Uterus (tissue), 4 donors: ENCODE measurements around the gene KRTAP10-5. TPM values are rescaled to one million over a fixed set of nuclear protein-coding genes. Genes with fewer than 3 reads are reported as not detected.
A peak's percentile ranks its signal among the peaks of the same experiment; 100 is the strongest.

Experiments used
- DNase-seq, 2 donors: peaks; one replicate each; pipeline ENCODE4 v3.0.0-alpha.2; 2019 to 2020
- H3K27ac ChIP-seq, 2 donors: fragments of 200-600 bp; sonication (generic); 1 replicate in 1 of 2; 2 replicates in 1 of 2; pipeline ENCODE4 v1.5.1; 2016 to 2018
- H3K27me3 ChIP-seq, 2 donors: fragments of 200-600 bp; sonication (generic); one replicate each; pipeline ENCODE4 v1.5.1; 2018 to 2019; ENCODE audit warnings: control low read depth in 1 of 2
- H3K36me3 ChIP-seq, 2 donors: fragments of 200-600 bp; sonication (generic); one replicate each; pipeline ENCODE4 v1.5.1; 2019; ENCODE audit warnings: control low read depth in 1 of 2
- H3K4me1 ChIP-seq, 2 donors: fragments of 200-600 bp; sonication (generic); one replicate each; pipeline ENCODE4 v1.5.1; 2018 to 2019; ENCODE audit warnings: control low read depth in 1 of 2
- H3K4me3 ChIP-seq, 2 donors: fragments of 200-600 bp; sonication (generic); 1 replicate in 1 of 2; 2 replicates in 1 of 2; pipeline ENCODE4 v1.5.1; 2018 to 2019; ENCODE audit warnings: mild to moderate bottlenecking in 1 of 2
- H3K9me3 ChIP-seq, 2 donors: fragments of 200-600 bp; sonication (generic); one replicate each; pipeline ENCODE4 v1.5.1; 2019; ENCODE audit warnings: control low read depth in 1 of 2
- POLR2A ChIP-seq, 2 donors: fragments of 450-650 bp; IDR thresholded peaks; one replicate each; pipeline ENCODE4 v1.6.1; 2016; ENCODE audit warnings: antibody characterized with exemption in 2 of 2, mild to moderate bottlenecking in 1 of 2, moderate library complexity in 1 of 2
- intact Hi-C: fragments of 100-400 bp; cut with DNase I; formaldehyde crosslinking; loops from one replicate; pipeline ENCODE4 v1.15.1; 2023; ENCODE audit warnings: low total_unique reads
- total RNA-seq, 4 donors: library from RNA; depleted of rRNA in 3 of 4; stranded (reverse); fragments of >200 nt in 3 of 4; gene quantifications; one replicate each; pipeline versions ENCODE4 v1.1.0 to v1.2.4, GENCODE V29; 2014 to 2023
- TF ChIP-seq, protein P1 (sequence below), 4 experiments: fragments of 200-600 bp in 2 of 4; fragments of 450-650 bp in 2 of 4; sonication (generic) in 2 of 4; IDR thresholded peaks; one replicate each; pipeline ENCODE4 v1.5.1; 2016 to 2019; ENCODE audit warnings: antibody characterized with exemption in 4 of 4, mild to moderate bottlenecking in 2 of 4, moderate library complexity in 1 of 4
- donor health status: DM: yes; HTN: yes; CAD: no.

KRTAP10-5 gene
- total RNA-seq, 4 donors from 2014 or later, result not detected

DNA sequence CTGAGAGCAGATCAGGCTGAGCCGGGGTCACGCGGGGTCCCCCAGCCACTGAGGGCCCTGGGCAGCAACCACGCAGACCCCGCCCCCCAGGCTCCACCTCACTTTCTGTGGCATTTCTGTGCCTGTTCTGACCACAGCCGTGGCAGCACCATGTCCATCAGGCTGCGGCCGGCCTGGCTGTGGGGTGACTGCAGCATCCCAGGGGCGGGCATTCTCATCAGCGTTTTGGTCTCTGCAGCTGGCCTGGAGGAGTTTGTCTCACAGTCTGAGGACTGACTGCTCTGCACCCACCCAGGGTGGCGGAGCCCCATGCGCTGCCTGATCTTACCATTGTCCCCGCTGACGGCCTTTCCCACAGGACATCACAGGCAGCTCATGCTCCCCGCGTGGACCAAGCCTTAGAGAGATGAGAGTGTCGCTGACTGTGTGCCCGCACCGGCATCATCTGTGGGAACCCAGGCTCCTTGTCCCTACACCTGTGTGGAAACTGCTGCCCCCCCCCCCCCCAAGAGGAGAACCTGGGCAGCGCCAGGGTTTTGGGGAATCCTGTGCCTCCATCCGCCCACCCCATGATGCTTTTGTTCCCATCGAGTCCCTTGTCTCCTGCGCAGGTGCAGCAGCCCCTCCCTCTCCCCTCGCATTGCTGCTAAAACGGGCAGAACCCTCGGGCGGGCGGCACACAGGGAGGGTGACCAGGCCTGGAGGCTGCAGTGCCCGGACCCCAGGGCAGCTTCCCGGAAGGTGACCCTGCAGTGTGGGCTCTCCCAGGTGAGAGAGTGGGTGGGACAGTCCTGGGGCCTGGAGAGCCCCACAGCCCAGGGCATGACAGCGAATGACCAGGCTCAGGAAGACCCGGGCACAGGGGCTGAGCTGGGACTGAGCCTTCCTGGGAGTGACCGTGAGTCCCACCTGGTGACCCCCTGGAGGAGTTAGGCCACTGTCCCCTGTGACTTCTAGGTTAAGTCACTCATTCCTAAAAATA lies 42.2 kb downstream of the KRTAP10-5 start:
- intact Hi-C loops, result no loop called here
- TF ChIP-seq, protein P1, sequence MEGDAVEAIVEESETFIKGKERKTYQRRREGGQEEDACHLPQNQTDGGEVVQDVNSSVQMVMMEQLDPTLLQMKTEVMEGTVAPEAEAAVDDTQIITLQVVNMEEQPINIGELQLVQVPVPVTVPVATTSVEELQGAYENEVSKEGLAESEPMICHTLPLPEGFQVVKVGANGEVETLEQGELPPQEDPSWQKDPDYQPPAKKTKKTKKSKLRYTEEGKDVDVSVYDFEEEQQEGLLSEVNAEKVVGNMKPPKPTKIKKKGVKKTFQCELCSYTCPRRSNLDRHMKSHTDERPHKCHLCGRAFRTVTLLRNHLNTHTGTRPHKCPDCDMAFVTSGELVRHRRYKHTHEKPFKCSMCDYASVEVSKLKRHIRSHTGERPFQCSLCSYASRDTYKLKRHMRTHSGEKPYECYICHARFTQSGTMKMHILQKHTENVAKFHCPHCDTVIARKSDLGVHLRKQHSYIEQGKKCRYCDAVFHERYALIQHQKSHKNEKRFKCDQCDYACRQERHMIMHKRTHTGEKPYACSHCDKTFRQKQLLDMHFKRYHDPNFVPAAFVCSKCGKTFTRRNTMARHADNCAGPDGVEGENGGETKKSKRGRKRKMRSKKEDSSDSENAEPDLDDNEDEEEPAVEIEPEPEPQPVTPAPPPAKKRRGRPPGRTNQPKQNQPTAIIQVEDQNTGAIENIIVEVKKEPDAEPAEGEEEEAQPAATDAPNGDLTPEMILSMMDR (IDR thresholded peaks at IDR 0.05), result no peak
- TF ChIP-seq POLR2A (IDR thresholded peaks at IDR 0.05), result no peak
- Histone ChIP-seq H3K4me1 (no peaks in the 10 kb centered on the region), H3K27ac (no peak overlapping the region), H3K36me3 (no peaks in the 10 kb centered on the region), H3K4me3 (no peak overlapping the region), H3K27me3 (no peaks in the 10 kb centered on the region), H3K9me3 (no peaks in the 10 kb centered on the region)
- peak in 1 of 2 donors; percentile 7 for DNase-seq

DNA sequence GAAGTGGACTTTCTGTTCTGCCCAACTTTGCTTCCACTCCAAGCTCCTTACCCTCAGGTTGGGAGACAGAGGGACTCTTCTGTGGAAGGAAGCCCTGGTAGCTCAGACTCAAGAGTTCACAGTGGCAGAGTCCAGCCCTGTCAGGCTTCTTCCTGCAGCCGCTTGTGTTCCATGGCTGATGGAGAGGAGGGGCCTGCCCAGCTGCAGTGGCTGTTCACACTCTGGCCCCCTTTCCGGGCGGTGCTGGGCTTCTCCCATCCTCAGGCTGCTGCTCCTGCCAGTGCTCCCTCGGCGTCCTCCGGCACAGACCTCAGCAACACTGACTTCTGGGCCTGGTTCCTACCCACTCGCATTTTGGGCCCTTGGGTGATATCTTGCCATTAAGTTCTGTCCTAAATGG lies 44.4 kb downstream of the KRTAP10-5 start:
- TF ChIP-seq, protein P1 (IDR thresholded peaks at IDR 0.05), result no peak
- TF ChIP-seq POLR2A (IDR thresholded peaks at IDR 0.05), result no peak

DNA sequence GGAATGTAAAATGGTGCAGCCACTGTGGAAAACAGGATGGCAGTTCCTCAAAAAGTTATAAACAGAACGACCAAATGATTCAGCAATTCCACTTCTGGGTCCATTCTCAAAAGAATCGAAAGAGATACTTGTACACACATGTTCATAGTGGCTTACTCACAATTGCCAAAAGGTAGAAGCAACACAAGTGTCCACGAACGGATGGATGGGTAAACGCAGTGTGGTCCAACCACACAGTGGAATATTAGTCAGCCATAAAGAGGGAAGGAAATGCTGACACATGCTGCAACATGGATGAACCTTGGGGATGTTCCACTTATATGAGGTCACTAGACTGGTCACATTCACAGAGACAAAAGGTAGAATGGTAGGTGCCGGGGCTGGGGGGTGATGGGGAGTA lies 45.7 kb downstream of the KRTAP10-5 start:
- TF ChIP-seq, protein P1 (IDR thresholded peaks at IDR 0.05), result no peak
- no peak for TF ChIP-seq POLR2A (IDR thresholded peaks at IDR 0.05)
- intact Hi-C loops, result no loop called here

More for the DNA sequence above, 44.4 kb downstream of the KRTAP10-5 start:
- Histone ChIP-seq H3K27ac (no peak overlapping the region), H3K4me1 (no peaks in the 10 kb centered on the region), H3K27me3 (no peaks in the 10 kb centered on the region), H3K36me3 (no peaks in the 10 kb centered on the region), H3K9me3 (no peaks in the 10 kb centered on the region), H3K4me3 (no peak overlapping the region)
- intact Hi-C loops, result no loop called here
- peak in 1 of 2 donors; percentile 7 for DNase-seq

DNA sequence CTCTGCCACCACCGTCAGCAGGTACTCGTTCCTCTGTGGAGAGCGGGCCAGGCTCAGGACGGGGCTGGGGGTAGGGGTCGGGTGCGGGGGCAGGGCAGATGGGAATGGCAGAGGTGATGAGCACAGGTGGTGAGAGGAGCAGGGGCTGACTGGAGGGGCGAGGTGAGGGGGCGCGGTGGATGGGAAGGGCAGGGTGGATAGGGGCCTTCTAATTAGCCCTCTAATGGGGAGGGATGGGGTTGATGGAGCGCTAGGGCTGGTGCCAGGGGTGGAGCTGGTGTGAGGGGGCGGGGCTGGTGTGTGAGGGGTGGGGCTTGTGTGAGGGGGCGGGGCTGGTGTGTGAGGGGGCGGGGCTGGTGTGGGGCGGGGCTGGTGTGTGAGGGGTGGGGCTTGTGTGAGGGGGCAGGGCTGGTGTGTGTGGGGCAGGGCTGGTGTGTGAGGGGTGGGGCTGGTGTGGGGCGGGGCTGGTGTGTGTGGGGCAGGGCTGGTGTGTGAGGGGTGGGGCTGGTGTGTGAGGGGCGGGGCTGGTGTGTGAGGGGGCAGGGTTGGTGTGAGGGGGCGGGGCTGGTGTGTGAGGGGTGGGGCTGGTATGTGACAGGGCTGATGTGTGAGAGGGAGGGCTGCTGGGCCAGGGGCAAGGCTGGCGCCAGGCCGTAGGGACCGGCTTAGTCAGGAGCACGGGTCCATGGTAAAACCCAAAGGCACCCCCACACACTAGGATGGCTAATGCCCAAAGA lies 46.3 kb downstream of the KRTAP10-5 start:
- DNase-seq, result peak in 1 of 2 donors; percentile 5
- TF ChIP-seq, protein P1 (IDR thresholded peaks at IDR 0.05), result no peak
- TF ChIP-seq POLR2A (IDR thresholded peaks at IDR 0.05), result no peak
- H3K27me3 ChIP-seq, result no peaks in the 10 kb centered on the region
- H3K4me1 ChIP-seq, result no peaks in the 10 kb centered on the region
- intact Hi-C loops, result no loop called here
- H3K36me3 ChIP-seq, result no peaks in the 10 kb centered on the region
- H3K4me3 ChIP-seq, result no peak overlapping the region
- H3K27ac ChIP-seq, result no peak overlapping the region
- no peaks in the 10 kb centered on the region for H3K9me3 ChIP-seq

More for the DNA sequence above, 45.7 kb downstream of the KRTAP10-5 start:
- Histone ChIP-seq H3K36me3 (no peaks in the 10 kb centered on the region), H3K4me3 (no peak overlapping the region), H3K9me3 (no peaks in the 10 kb centered on the region), H3K4me1 (no peaks in the 10 kb centered on the region), H3K27ac (no peak overlapping the region), H3K27me3 (no peaks in the 10 kb centered on the region)
- no peak for DNase-seq
